Measurements from ENCODE around the gene PHLDA3.

The PHLDA3 gene

DNA sequence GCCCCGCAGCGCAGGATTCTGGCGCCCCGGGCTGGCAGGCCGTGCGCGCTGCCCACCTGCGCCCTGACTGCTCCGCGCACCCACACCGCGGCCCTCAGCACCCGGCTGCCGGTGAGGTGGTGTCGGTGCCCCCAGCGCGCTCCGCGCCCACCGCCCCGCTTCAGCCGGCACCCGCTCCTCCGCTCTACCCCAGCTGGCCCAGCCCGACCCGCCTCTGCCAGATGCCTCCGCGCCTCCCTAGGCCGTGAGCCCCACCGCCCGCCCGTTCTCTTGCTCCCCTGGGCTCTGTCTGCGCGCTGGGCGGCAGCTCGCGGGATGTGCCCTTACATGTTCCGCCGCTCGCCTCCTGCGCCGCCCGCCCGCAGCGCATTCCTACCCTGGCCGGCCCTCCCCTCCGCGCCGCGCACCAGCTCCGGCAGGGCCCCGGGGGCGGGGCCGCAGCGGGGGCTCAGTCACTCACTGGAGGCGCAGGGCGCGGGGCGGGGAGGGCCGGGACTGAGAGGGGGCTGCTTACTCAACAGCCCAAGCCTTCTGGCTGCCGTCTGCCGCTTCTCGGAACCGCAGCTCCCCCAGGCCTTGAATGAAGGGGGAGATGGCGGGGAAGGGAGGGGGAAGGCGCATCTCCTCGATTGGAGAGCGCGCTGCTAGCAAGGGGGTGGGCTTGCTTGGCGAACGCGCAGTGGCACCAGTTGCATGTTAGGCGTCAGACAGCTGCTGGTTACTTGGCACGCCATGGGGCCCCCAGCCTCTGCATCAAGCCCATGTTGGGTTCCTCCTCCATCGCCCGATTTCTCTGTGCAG lies at the start of gene PHLDA3:
PHLDA3 (minus strand) TSS at position 345 of the 801 bp plus-strand sequence. CDS start 402 bp downstream, outside the sequence.
- peak; percentile 97 for DNase-seq

DNA sequence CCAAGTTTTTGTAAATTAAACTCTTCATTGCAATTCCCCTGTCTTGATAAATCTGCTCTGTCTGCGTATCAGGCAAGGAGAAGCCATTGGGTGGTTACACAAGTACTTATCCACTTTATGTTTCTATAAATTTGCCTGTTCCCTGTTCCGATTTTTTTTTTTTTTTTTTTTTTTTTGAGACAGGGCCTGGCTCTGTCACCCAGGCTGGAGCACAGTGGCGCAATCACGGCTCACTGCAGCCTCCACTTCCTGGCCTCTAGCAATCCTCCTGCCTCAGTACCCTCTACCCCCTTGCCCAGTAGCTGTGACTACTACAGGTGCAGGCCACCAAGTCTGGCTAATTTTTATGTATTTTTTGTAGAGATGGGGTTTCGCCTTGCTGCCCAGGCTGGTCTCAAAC lies 49.1 kb upstream of the PHLDA3 start:
- no peak for DNase-seq

DNA sequence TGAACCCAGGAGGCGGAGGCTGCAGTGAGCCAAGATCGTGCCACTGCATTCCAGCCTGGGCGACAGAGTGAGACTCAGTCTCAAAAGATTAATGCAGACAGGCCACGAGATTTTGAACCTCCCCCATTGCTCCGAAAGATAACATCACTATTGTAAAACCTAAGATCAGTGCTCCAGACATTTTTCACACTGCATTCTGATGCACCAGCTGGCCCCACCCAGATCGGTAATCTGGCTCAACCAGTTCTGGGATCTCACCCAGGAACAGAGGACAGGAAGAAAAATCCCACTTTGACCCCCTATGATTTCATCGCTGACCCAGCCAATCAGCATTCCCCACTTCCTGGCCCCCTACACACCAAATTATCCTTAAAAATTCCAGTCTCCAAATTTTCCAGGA lies 48.6 kb upstream of the PHLDA3 start:
- DNase-seq: no peak

DNA sequence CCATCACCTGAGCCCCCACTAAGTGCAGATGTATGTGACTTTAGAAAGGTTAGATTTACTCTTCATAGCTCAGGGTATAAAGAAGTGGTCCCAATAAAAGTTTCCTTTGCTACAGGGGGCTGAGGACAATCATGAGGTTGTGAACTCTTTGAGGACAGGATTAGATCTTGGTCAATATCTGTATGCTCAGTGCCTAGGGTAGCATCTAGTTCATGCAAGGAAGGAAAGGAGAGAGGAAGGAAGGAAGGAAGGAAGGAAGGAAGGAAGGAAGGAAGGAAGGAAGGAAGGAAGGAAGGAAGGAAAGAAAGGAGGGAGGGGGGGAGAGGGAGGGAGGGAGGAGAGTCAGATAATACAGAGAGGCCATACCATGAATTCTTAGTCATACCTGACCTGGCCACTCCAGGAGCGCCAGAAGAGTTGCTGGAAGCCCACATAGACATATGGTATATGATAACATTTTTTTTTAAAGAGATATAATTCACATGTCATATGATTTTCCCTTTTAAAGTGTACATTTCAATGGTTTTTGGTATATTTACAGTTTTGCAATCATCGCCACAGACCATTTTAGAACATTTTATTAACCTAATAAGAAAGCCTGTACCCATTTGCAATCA lies 47.6 kb upstream of the PHLDA3 start:
- no peak for DNase-seq

DNA sequence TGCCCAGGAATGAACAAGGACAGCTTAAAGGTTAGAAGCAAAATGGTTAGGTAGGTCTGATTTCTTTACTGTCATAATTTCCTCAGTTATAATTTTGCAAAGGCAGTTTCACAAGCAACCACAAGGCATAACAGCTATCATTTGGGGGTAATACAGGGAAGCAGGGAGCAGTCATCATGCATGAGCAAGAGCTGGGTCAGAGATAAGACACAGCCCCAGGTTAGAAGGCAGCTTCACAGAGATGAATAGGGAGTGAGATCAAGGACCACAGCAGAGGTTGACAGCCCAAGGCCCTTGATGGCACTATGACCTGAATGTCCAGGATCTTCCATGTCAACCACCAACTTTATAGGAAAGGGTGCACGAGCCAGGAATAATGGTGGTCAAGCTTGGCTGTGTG lies 46.9 kb upstream of the PHLDA3 start:
- DNase-seq: no peak

DNA sequence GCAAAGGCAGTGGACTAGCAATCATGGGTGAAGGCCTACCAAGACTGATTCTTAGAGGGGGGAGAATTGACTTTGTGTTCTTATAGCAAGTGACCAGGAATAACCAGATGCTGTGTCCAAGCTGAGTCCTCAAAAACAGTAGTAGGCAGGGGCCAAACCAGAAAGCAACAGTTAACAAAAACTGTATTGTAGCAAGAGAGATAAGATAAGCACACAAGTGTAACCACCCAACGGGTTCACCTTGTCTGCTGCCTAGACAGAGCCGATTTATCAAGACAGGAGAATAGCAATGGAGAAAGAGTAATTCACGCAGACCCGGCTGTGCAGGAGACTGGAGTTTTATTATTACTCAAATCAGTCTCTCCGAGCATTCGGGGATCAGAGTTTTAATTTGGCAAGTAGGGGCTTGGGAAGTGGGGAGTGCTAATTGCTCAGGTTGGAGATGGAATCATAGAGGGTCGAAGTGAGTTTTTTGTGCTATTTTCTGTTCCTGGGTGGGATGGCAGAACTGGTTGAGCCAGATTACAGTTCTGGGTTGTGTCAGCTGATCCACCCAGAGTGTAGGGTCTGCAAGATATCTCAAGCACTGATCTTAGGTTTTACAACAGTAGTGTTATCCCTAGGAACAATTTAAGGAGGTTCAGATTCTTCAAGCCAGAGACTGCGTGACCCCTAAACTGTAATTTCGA lies 46.2 kb upstream of the PHLDA3 start:
- DNase-seq: no peak

DNA sequence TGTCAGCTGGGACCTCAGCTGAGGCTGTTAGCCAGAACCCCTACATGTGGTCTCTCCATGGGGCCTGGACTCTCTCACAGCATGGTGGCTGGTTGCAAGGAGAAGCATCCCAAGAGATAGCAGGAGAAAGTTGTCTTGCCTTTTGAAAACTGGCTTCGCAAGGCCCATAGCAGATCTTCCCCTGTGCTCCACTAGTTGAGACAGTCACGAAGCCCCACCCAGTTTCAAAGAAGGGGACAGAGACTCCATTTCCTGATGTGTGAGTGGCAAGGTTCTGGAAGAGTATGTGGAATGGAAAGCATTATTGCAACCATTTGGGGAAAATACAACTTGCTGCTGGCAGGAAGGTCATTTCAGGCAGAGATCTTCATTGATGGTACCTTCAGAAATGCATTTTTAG lies 45.5 kb upstream of the PHLDA3 start:
- DNase-seq: no peak

DNA sequence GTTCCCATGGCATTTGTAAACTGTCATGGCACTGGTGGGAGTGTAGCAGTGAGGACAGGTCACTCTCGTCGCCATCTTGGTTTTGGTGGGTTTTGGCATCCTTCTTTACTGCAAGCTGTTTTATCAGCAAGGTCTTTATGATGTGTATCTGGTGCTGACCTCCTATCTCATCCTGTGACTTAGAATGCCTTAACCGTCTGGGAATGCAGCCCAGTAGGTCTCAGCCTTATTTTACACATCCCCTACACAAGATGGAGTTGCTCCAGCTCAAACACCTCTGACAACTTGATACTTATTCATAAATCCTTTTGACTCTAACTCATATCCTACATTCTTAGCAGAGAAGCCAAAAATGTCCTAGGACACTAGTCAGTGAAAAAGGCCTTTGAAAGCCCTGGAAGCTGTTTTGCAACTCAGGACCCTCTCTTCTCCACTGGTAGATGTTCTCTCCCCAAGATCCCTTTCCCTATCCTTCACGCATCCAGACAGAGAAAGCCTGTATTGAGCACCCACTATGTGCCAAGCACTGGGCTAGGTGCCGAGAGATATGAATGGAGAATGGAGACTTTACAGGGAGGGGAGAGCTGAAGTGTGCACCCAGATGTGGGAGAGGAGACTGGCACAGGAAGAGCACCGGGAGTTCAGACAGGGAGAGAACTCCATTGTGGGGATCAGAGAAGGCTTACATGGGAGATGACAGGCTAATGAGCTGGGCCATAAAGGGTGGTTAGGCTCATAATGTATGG lies 44.7 kb upstream of the PHLDA3 start:
- DNase-seq: no peak

DNA sequence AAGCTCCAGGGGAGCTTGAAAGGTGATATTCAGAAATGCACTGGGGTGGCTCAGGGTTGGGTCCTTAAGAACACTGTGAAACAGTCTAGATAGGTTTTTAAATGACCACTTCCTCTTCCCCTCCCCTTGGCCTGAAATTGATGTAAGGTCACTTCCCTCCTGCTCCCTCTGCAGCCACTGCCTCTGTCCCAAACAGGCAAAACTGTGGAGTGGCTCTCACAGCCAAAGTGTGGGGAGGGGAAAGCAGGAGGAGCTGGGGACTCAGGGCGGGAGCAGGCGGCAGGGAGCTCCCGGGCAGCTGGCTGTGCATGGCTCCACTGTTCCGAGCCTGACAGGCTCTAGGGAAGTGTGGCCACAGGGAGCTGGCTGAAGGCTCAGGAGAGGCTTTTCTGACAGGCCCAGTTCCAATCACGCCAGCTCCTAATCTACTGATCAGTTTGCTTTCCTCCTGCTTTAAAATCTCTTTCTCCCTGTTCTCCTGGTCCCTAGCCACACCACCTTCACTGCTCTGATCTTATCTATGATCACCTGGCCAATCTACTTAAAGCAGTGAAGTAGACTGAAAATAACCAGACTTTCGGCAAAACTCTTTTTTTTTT lies 43.1 kb upstream of the PHLDA3 start:
- no peak for DNase-seq

DNA sequence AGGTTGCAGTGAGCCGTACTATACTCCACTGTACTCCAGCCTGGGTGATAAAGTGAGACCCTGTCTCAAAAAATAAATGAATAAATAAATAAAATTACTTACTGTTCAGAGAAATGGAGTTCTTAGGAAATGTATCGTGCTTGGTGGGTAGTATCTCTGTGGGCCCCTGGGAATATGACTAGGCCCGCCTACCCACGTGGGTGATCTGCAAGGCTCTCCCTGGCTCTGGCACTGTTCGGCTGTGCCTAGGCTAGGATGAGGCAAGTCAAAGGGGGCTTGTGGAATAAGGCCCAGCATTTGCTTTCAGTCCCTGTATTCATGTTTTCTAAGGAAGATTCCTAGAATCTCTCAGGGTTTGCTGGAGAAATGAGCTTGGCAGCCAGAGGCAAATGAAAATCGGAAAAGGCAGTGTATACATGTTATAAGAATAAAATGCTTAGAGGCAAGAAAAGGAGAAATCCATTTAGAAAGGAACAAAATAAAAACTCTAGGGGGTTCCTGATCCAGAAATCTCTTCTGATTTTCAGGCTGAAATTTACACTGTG lies 42.5 kb upstream of the PHLDA3 start:
- DNase-seq: no peak

DNA sequence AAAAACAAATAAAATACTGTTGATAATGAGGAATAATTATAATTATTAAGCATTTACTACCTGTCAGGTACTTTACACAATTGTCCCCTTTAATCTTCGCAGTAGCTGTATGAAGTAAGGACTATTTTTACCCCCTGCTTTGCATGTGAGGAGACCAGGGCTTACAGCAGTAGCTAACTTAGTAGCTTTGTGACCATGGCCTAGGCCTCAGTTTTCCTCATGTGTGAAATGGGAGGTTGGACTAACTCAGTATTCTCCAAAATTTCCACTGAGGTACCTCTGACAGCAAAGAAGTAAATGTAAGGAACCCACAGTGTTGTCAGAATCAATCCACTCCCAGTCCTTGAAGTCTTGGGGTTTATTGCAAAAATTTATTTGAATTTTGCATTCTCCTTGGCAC lies 41.7 kb upstream of the PHLDA3 start:
- no peak for DNase-seq

DNA sequence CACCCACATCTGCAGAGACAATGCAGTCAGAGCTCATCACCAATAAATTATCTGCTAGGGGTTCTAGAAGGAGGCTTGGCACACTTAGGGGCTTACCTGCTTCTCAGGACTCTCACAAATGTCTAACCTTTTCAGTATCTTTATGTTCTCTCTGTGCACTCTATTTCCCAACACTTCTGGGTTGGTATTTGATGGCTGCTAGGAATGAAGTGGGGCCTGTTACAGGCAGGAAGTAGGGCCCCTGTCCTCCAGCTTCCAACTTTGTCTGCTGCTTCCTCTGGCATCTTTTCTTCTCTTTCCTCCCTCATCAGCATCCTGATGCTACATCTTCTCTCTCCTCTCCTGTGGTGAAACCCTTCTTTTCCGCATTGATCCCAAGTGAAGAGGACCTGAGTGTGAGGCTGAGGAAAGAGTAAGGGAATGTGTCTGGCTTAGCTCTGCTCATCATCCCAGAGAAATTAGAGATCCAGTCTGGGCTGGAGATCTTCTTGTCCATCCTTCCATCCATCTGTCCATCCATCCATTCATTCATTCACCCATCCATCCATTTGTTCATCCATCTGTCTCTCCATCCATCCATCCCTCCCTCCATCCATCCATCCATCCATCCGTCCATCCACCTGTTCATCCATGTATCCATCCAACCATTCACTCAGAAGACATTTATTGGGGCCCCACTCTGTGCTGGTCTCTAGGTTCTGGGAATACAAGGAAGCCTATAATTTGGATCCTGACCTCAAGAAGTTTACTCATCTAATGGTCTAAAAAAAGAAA lies 40.8 kb upstream of the PHLDA3 start:
- no peak for DNase-seq

DNA sequence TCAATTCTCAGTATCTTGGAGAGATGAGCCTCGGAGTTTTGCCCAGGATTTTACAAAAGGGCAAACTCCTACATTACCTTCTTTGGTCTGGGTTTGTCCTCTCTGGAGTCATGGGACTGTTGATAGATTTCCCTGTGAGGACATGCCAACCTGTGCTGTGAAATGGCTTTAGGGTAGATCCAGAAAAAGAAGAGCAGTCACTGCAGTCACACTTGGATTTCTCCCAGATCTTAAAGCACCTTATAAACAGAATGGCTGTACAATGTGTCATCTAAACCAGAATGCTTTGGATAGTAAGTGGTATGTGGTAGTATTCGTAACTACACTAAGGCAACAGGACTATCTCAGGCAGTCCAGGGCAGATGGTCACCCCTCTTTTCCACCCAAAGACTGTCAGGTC lies 39.8 kb upstream of the PHLDA3 start:
- DNase-seq: no peak

DNA sequence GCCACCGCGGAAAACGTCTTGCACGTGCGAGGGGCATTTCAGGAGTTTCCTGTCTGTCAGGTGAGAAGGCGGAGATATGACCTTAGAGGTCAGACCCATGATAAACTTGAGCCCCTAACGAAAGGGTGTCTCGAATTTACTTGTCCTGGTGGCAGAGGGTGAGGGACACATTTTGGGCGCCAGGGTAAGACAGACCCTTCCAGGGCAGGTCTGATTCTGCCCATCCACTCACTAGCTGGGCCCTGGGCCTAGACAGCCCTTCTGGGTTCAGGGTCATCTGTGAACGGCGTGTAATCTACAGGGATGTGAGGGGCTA lies 38.3 kb upstream of the PHLDA3 start:
- DNase-seq: no peak

DNA sequence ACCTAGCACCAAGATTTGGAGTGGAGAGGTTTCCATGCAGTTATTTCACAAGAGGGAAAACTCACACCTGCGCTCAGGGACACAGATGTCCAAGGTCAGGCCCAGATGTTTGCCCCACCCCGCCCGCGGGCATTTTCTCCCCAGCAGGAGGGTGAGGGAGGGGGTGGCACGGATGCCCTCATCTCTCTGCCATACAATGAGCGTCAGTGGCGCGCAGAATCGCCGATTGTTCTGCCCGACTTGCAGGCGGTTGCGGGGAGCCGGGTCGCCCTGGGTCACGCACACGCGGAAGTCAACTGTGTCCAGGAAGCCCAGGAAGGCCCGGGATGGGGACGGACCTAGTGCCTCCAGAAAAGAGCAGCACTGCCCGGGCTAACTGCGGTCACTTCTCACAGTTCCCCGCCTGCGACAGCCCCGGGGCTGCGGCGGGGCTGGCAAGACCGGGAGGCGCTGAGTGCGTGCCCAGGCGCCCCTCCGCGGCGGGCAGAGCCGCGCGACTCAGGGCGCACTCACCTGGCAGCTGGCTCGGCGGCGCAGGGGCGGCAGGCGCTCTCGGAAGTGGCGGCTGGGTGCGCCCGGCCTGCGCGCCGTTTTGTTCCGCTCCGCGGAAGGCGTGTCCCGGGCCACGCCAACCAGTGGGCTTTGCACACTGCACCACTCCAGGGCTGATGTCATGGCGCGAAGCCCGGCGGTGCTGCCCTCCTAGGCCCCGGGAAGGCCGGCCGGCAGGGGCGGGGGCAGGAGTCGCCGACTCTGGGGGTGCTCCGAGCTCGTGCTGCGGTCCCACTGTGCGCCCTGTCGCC lies 37.8 kb upstream of the PHLDA3 start, which contains the start of gene CSRP1:
CSRP1 (minus strand) TSS at position 567 of the 803 bp plus-strand sequence. CDS start 10,820 bp downstream, outside the sequence.
- DNase-seq: peak; percentile 77

DNA sequence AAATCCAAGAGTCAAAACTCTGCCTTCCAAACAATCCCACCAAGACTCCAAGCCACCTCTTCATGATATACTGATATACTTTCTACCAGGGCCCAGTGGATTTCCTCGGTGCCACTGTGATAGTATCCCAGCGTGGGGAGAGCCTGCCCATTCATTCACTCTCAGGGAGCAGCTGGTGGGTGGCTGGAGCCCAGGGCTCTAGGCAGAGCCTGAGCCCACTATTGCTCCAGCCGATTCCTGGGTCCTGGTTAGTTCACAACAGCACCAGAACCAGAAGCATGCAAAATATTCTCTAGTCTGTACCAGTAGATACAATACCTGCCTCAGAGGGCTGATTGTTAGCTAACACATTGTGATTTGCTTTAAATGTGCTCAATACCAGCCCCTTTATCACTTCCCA lies 37.1 kb upstream of the PHLDA3 start:
- no peak for DNase-seq

DNA sequence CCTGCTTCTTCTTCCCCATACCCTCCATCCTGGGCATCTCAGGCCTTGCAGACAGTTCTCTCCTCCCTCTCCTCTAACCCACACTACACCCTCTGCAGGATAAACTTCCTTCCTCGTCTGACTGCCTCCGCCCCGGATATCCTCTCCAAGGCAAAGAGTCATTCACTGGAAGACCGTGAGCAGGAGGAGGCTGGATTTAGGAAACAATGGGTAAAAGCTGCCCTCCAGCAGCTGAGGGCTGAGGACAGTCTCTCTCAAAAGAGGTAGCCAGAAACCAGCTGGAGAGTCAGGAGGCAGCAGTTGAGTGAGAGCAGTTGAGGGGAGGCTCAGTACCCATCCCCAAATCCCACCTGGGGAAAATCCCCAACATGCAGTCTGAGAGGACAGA lies 36.5 kb upstream of the PHLDA3 start:
- no peak for DNase-seq

DNA sequence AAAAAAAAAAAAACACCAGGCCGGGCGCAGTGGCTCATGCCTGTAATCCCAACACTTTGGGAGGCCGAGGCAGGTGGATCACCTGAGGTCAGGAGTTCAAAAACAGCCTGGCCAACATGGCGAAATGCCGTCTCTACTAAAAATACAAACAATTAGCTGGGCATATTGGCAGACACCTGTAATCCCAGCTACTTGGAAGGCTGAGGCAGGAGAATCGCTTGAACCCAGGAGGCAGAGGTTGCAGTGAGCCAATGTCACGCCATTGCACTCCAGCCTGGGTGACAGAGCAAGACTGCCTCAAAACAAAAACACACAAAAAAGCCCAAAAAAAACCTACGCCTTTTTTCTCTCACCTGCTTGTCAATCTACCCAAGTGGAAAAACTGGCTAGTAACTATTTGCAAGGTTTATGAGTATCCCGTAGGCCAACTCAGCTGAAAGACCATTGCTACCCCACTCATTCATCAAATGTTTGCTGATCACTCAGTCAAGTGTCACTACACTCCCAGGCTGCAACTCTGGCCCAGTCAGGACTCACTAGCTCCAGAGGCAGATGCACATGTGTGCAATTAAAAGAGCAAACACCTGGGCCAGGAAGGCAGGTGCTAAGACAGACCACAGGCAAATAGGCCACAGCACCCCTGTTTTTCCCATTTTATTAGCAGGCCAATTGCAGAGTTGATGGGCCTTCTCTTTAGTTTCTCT lies 36.0 kb upstream of the PHLDA3 start:
- no peak for DNase-seq

DNA sequence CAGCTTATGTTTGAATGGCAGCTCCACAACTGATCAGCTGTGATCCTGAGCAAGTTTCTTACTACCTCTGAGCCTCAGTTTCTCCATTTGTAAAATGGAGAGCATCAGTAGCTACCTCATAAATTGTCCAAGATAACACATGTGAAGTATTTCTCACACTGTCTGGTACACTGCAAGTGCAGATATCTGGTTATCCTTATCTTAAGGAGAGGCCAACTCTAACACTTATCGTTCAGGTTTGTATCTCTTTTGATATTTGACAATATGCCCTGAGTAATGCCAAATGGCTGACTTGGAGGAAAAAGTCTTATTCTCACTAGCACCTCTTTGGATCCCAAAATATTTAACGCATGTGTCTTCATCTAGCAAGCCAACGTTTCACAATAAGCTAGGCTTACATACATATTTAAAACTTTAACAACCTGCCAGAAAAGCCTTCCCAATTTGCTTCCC lies 35.2 kb upstream of the PHLDA3 start:
- no peak for DNase-seq

Measured in NCI-H2171 treated with DMSO at 0.1 percent for 48 hours (cell line).